ENCODE results near the gene ZFTA.

- TF ChIP-seq POLR2A (IDR thresholded peaks at IDR 0.05; ENCODE audit: low read length) (no peak), GATA1 (IDR thresholded peaks at IDR 0.05; ENCODE audit: low read depth, low read length) (no peak)
These were observed 47.6 kb upstream of the ZFTA start for GRCh38 chr11:63816166-63816565.

Measured in erythroblast (primary cell).